Activated T-cell treated with anti-CD3 and anti-CD28 coated beads, Interleukin-2, amount 50 U/mL, for 72 hours (primary cell): ENCODE measurements around the gene AVL9. TPM values are rescaled to one million over a fixed set of nuclear protein-coding genes. Genes with fewer than 3 reads are reported as not detected.
A peak's percentile ranks its signal among the peaks of the same experiment; 100 is the strongest.
"Not testable (repeated sequence)": the region's sequence is repeated elsewhere in the genome, so short reads cannot be mapped to it uniquely, and the experiment has no call there.

ENCODE experiments used
- ATAC-seq, 2 donors: fragments of 150-1000 bp; cut with Tn5 transposase; replicated peaks in 1 of 2; 2 replicates each; pipeline ENCODE4 v1.10.0; 2021; ENCODE audit warnings: moderate library complexity in 2 of 2, mild to moderate bottlenecking in 1 of 2
- DNase-seq, 2 donors: peaks; one replicate each; pipeline ENCODE4 v3.0.0; 2021 to 2022; ENCODE audit warnings: mixed read lengths in 1 of 2
- H3K27ac Mint-ChIP-seq: one replicate; pipeline ENCODE4 v1.8.0; 2022; ENCODE audit warnings: mild to moderate bottlenecking, moderate library complexity, mixed read lengths
- H3K27me3 Mint-ChIP-seq: one replicate; pipeline ENCODE4 v1.8.0; 2022; ENCODE audit warnings: low read depth, mixed read lengths
- H3K36me3 Mint-ChIP-seq, 2 donors: one replicate each; pipeline ENCODE4 v1.8.0; 2022; ENCODE audit warnings: mixed read lengths in 2 of 2, mild to moderate bottlenecking in 1 of 2; ENCODE audit not compliant: insufficient read depth in 2 of 2
- H3K4me1 Mint-ChIP-seq: one replicate; pipeline ENCODE4 v1.8.0; 2022; ENCODE audit warnings: low read depth, mixed read lengths
- H3K4me3 Mint-ChIP-seq, 2 donors: one replicate each; pipeline ENCODE4 v1.8.0; 2022; ENCODE audit warnings: mild to moderate bottlenecking in 2 of 2, mixed read lengths in 2 of 2, moderate library complexity in 2 of 2
- H3K9me3 Mint-ChIP-seq, 2 donors: one replicate each; pipeline ENCODE4 v1.8.0; 2022; ENCODE audit warnings: mixed read lengths in 2 of 2
- total RNA-seq, 2 donors: library from RNA; stranded (reverse); gene quantifications; one replicate each; pipeline ENCODE4 v1.2.3, GENCODE V29; 2022

The AVL9 gene
- total RNA-seq, 2 donors from 2014 or later, result 50.9 to 54.9 TPM

DNA sequence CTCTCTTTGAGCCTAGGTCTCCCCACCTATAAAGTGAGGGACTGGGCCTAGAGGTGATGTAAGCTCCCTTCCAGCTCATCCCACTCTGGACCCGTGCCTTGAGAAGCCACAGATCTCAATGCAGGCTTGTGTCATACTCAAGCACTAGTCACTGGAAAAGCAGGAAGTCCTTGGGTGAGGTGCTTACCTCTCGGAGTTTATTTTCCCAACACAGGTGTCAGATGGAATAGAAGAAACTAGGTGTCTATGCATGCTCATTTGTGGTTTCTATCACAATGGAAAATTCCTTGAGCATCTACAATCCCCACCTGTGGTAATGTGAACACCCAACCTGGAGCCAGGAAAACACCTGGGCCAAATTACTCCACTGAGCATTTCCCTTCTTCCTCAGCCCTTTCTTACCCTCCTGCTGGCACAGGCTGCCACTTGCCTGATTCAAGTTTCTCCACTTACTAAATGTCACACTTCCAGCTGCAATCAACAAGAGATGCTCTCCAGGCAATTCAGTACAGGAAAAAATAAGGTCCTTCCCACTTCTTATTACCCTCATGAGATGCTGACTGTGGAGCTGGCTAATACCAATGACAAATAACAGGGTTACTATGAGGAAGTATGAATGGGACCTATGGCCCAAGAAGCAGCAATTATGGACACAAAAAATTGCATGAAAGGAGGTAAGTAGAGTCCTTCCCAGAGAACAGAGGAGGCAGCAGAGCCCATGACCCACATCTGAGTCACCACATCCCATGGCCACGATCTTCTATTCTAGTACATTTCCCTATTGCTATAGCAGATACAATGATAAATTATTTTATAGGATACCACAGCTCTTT lies 18.3 kb upstream of the AVL9 start:
- ATAC-seq (no peak), DNase-seq (no peak)
- Mint-ChIP-seq H3K9me3 (no peaks in the 10 kb centered on the region), H3K27ac (no peak overlapping the region), H3K4me1 (no peaks in the 10 kb centered on the region), H3K27me3 (no peaks in the 10 kb centered on the region), H3K4me3 (no peak overlapping the region), H3K36me3 (no peaks in the 10 kb centered on the region)

DNA sequence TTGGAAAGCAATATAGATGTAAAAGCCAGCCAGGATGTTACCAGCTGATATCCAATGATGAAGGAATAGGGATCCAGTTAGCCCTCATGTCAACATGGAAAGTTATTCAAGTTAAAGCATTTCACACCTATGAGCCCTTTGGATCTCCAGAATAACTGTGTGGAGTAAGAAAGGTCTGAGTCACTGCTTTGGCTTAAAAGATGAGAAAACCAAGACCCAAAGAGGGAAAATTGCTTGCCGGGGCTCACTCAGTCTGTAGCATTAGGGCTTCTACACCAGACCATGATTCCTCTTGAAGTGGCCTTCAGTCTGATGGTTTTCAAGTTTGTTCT lies 17.7 kb upstream of the AVL9 start:
- Mint-ChIP-seq H3K4me1 (no peaks in the 10 kb centered on the region), H3K27ac (no peak overlapping the region), H3K27me3 (no peaks in the 10 kb centered on the region), H3K9me3 (no peaks in the 10 kb centered on the region), H3K4me3 (no peak overlapping the region), H3K36me3 (no peaks in the 10 kb centered on the region)
- ATAC-seq, result no peak
- DNase-seq, result no peak

DNA sequence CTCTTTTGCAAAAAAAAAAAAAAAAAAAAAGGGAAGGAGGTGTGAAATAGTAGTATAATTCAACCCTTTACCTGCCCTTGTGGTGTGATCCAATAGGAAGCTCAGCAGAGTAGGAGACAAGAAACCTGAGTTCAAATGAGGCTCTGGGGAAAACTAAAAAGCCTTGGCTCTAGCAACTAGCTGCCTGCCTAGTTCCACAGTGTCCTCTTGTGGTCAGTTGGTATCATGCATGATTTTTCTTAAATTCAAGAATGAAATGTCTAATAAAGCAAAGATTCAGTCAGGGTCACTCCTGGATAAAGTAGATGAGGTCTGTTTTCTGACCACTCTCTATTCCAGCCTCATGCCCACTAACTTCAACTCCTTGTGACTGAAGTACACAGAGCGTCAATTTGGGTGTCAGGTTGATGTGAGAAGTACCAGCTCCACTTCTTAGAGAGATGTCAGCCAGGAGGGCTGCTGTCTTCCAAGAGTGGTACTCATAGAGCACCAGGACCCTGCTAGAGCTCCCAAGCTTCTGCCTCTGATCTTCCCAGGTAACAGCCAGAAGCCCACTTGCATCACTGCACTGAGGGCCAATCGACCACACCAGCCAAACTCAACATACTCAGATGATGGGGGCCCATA lies 15.6 kb upstream of the AVL9 start:
- H3K4me1 Mint-ChIP-seq, result no peaks in the 10 kb centered on the region
- no peak for DNase-seq

DNA sequence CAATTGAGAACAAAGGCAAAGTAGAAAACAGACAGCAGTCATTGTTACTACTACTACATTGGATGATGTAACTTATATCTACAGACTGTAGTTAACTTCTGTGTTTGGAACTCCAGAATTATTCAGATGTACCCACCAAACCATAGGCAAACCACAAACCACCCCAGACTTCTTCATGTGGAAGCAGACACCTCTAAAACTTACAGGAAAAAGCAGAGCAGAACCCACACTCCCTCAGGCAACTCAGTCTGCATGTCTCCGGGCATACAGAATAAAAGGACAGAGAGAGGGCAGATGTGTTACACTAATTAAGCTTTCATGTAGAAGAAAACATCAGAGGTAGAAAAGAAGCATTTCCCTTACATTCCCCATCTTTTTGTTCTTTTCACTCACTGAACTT lies 14.1 kb upstream of the AVL9 start:
- Mint-ChIP-seq H3K4me3 (no peak overlapping the region), H3K27ac (peak overlapping the region; percentile 16), H3K27me3 (no peaks in the 10 kb centered on the region), H3K9me3 (no peaks in the 10 kb centered on the region), H3K36me3 (peaks cover 0 to 6% of the 10 kb centered on the region in 2 donors), H3K4me1 (no peaks in the 10 kb centered on the region)
- no peak for ATAC-seq
- DNase-seq, result no peak

More for the DNA sequence above, 15.6 kb upstream of the AVL9 start:
- Mint-ChIP-seq H3K9me3 (no peaks in the 10 kb centered on the region), H3K27ac (no peak overlapping the region), H3K4me3 (no peak overlapping the region), H3K36me3 (no peaks in the 10 kb centered on the region), H3K27me3 (no peaks in the 10 kb centered on the region)
- peak in 1 of 2 donors; percentile 25 for ATAC-seq

DNA sequence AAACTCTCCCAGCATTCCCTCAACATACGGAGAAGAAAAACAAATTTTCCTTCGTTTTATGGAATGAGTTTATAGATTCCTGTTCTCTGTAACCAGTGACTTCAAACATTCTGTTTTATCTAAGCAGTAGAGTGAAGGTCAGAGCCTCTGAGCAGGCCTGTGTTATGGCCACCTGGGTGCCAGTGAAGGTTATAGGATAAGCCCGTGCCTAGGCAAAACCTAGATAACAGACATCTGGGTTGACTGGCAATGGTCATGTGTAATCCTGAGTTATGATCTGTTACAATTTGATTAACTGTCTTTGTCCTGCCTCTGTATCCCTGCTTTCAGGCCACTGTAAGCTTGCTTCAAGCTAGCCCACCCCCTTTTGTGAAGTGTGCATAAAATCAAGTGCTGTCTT lies 13.4 kb upstream of the AVL9 start:
- ATAC-seq (no peak), DNase-seq (no peak)
- Mint-ChIP-seq H3K4me1 (no peaks in the 10 kb centered on the region), H3K27ac (no peak overlapping the region), H3K36me3 (peaks cover 0 to 12% of the 10 kb centered on the region in 2 donors), H3K27me3 (no peaks in the 10 kb centered on the region), H3K4me3 (no peak overlapping the region), H3K9me3 (no peaks in the 10 kb centered on the region)

DNA sequence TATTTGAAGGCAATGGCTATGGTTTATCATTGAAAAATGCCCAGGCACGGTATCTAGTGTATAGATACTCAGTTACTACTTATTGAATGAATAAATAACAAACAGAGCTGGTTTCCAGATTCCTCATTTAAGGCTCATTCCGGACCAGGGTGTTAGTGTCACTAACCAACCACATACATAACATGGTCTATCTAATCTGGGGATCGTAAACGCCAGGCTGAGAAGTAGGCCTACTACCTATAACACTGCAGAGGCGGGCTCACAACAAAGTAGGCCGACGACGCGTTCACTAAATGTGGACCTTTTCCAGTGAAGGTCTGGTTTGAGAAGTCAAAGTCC lies 5.5 kb upstream of the AVL9 start:
- Mint-ChIP-seq H3K4me1 (peaks cover 26% of the 10 kb centered on the region), H3K27ac (peak overlapping the region; percentile 95), H3K36me3 (peaks cover 2 to 16% of the 10 kb centered on the region in 2 donors), H3K27me3 (no peaks in the 10 kb centered on the region), H3K9me3 (no peaks in the 10 kb centered on the region), H3K4me3 (peak overlapping the region; percentile 82 to 91)
- DNase-seq, result no peak
- ATAC-seq, result peak in 1 of 2 donors; percentile 30

DNA sequence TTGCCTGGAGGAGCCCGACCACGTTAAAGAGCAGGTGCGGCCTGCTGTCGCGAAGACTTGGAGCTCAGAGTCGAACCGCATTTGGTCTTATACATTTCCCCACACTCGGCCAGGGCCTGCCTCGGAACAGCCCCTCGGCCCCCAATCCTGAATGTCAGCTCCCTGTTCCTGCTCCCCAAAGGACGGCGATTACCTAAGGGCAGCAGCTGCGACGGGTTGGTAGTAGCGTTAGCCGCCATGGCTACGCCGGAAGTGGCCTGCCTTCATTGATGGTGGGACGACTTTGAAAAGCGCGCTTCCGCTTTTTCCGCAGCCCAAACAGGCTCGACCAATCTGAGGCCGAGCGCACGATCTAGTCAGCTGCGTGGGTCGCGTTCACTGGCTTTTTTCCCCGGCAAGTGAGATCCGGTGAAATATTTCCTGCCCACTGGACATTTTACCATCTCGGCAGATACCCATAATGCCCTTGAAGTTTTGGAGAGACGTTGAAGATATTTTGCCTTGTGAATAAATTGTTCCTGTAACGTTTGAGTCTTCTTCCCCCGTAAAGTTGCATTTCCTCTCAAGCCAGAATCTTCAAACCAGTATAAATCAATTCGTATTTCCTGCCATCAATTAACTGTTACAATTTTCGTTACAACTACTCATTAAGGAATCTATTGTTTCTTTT lies 5.0 kb upstream of the AVL9 start, which contains the start of gene LSM5:
Gene LSM5, minus strand, starts transcription at position 254 of the 670 bp plus-strand sequence. Its CDS starts 15 bp downstream, at position 239.
- peak; percentile 88 to 92 for DNase-seq
- ATAC-seq, result peak; percentile 79 to 89
- H3K36me3 Mint-ChIP-seq, result peaks cover 2 to 16% of the 10 kb centered on the region in 2 donors
- H3K27ac Mint-ChIP-seq, result peak within 1 kb of the TSS; percentile 95
- H3K27me3 Mint-ChIP-seq, result no peaks in the 10 kb centered on the region
- no peaks in the 10 kb centered on the region for H3K9me3 Mint-ChIP-seq
- H3K4me1 Mint-ChIP-seq, result peaks cover 26% of the 10 kb centered on the region
- H3K4me3 Mint-ChIP-seq, result peak within 1 kb of the TSS; percentile 82 to 91

DNA sequence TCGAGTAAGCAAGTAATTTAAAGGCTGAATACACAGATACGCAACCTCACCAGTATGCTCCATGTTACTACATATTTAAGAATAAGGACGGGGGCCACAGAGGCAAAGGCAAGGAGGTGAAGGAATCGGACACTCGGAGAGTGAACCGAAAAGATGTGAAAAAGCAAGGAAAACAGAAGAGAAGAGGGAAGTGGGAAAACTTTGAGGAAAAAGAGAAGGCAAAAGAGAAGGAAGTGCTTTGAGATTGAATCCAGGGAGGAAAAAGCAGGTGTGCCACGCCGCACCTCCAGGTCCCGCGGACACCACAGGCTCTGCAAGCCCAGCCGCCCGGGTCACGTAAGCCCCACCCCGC lies 367 bp upstream of the AVL9 start:
- no peaks in the 10 kb centered on the region for H3K27me3 Mint-ChIP-seq
- H3K4me3 Mint-ChIP-seq, result peak overlapping the region; percentile 87 to 88
- no peaks in the 10 kb centered on the region for H3K9me3 Mint-ChIP-seq
- ATAC-seq (no peak), DNase-seq (no peak)
- peaks cover 9 to 11% of the 10 kb centered on the region in 2 donors for H3K36me3 Mint-ChIP-seq
- H3K4me1 Mint-ChIP-seq, result peaks cover 43% of the 10 kb centered on the region
- H3K27ac Mint-ChIP-seq, result peak overlapping the region; percentile 64

DNA sequence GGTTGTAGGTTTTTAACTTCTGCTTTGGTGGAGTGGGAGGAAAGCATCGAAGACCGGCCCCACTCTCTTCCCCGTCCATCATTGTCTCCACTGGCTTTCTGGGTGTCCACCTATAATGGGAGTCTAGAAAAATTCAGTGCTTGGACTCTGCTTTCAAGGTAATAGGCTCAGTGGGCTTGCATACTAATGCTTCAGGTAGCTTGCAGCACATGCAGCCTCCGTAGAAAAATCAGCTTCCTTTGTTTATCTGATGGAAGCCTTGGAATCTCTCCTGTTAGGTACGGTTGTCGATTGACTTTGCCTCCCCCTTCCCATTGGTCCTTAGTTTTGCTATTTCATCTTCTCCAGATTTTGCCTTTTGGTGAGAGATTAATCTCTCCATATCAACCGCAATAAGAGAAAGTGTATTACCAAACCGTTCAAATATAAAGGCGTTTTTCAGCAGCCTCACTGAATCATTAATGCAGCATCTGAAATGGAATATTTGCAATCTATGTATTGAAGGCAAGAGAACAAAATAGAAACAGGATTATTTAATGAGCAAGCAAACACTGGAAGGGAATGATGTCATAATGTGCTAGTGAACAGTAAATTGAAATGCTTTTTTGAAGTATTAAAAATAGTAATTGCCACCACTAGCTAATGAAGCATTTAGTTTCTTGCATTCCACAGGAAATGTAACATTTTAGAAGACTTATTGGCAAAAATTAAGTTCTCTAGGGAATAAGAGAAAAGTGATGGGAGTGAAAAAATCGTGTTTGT lies 944 bp downstream of the AVL9 start:
- H3K27me3 Mint-ChIP-seq, result no peaks in the 10 kb centered on the region
- peaks cover 10 to 17% of the 10 kb centered on the region in 2 donors for H3K36me3 Mint-ChIP-seq
- no peaks in the 10 kb centered on the region for H3K9me3 Mint-ChIP-seq
- H3K27ac Mint-ChIP-seq, result peak overlapping the region; percentile 95
- no peak for DNase-seq
- H3K4me3 Mint-ChIP-seq, result peak overlapping the region; percentile 88 to 98
- no peak for ATAC-seq
- H3K4me1 Mint-ChIP-seq, result peaks cover 48% of the 10 kb centered on the region

DNA sequence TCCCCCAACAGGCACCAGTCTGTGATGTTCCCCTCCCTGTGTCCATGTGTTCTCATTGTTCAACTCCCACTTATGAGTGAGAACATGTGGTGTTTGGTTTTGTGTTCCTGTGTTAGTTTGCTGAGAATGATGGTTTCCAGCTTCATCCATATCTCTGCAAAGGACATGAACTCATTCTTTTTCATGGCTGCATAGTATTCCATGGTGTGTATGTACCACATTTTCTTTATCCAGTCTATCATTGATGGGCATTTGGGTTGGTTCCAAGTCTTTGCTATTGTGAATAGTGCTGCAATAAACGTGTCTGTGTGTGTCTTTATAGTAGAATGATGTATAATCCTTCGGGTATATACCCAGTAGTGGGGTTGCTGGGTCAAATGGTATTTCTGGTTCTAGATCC lies 4.5 kb downstream of the AVL9 start:
- not testable (repeated sequence) for H3K27me3 Mint-ChIP-seq, H3K9me3 Mint-ChIP-seq, ATAC-seq, H3K27ac Mint-ChIP-seq, DNase-seq
- peaks cover 63% of the 10 kb centered on the region for H3K4me1 Mint-ChIP-seq
- H3K4me3 Mint-ChIP-seq, result peak overlapping the region in 1 of 2 donors; percentile 70
- peaks cover 10 to 17% of the 10 kb centered on the region in 2 donors for H3K36me3 Mint-ChIP-seq

DNA sequence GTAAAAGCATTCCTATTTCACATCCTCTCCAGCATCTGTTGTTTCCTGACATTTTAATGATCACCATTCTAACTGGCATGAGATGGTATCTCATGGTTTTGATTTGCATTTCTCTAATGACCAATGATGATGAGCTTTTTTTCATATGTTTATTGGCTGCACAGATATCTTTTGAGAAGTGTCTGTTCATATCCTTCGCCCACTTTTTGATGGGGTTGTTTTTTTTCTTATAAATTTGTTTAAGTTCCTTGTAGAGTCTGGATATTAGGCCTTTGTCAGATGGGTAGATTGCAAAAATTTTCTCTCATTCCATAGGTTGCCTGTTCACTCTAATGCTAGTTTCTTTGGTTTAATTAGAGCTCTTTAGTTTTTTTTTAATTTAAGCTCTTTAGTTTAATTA lies 4.9 kb downstream of the AVL9 start:
- H3K9me3 Mint-ChIP-seq, DNase-seq, ATAC-seq, H3K27me3 Mint-ChIP-seq: not testable (repeated sequence)
- peak overlapping the region; percentile 36 to 70 for H3K4me3 Mint-ChIP-seq
- H3K36me3 Mint-ChIP-seq, result peaks cover 10 to 17% of the 10 kb centered on the region in 2 donors
- peaks cover 63% of the 10 kb centered on the region for H3K4me1 Mint-ChIP-seq
- peak overlapping the region; percentile 93 for H3K27ac Mint-ChIP-seq

DNA sequence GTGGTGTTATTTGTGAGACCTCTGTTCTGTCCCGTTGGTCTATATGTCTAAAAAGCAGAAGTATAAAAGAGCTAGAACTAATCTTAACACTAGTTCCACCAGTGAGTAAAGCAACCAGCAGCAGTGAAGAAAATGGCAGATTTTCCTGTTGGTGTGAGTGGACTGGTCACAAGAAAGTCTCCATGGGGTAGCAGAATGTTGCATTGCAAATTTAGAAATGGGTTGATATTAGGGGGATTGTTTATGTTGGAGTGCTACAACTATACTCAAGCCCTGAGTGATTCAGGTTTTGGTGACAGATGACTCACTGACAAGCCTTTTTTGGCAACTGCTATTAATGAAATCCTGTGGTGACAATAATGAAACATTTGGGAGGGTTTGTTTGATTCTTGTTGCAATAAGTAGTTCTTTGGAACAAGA lies 5.6 kb downstream of the AVL9 start:
- H3K27me3 Mint-ChIP-seq, result no peaks in the 10 kb centered on the region
- peak; percentile 27 to 35 for ATAC-seq
- H3K4me1 Mint-ChIP-seq, result peaks cover 63% of the 10 kb centered on the region
- H3K27ac Mint-ChIP-seq, result peak overlapping the region; percentile 93
- no peaks in the 10 kb centered on the region for H3K9me3 Mint-ChIP-seq
- peak overlapping the region; percentile 36 to 70 for H3K4me3 Mint-ChIP-seq
- H3K36me3 Mint-ChIP-seq, result peaks cover 8 to 16% of the 10 kb centered on the region in 2 donors
- no peak for DNase-seq

DNA sequence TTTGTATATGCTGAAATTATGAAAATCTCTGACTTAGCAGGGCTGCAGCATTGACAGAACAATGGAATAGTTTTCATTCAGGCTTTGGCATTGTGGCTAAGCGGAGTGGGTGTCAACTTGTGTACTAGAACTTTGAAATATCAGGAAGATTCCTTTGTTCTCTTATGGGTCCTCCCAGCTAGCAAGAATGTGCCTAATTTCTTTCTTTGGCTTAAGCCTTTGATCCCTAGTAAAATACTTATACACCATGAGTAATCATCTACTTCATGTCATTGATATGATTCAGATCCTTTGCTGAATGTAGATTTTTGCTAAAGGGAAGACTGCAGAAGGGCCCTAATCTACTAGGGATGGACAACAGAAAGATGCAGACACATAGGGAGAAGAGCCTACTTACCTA lies 6.2 kb downstream of the AVL9 start:
- peak overlapping the region; percentile 36 to 70 for H3K4me3 Mint-ChIP-seq
- H3K36me3 Mint-ChIP-seq, result peaks cover 5 to 16% of the 10 kb centered on the region in 2 donors
- ATAC-seq (no peak), DNase-seq (no peak)
- peaks cover 64% of the 10 kb centered on the region for H3K4me1 Mint-ChIP-seq
- no peaks in the 10 kb centered on the region for H3K9me3 Mint-ChIP-seq
- H3K27ac Mint-ChIP-seq, result peak overlapping the region; percentile 93
- no peaks in the 10 kb centered on the region for H3K27me3 Mint-ChIP-seq
